Breast epithelium (tissue), 4 donors: Measurements from ENCODE around the gene OLFML2B. TPM values are rescaled to one million over a fixed set of nuclear protein-coding genes. Genes with fewer than 3 reads are reported as not detected.

Source experiments
- DNase-seq, 2 donors: peaks; one replicate each; pipeline ENCODE4 v3.0.0-alpha.2; 2019; ENCODE audit warnings: low spot score in 2 of 2
- H3K27ac ChIP-seq, 2 donors: fragments of 200-600 bp; sonication (generic) in 1 of 2; one replicate each; pipeline ENCODE4 v1.5.1; 2016 to 2019; ENCODE audit warnings: mild to moderate bottlenecking in 1 of 2
- H3K27me3 ChIP-seq, 2 donors: fragments of 200-600 bp; sonication (generic) in 1 of 2; one replicate each; pipeline versions ENCODE4 v1.5.1 to v1.6.0; 2017 to 2019; ENCODE audit warnings: control low read depth in 1 of 2, mild to moderate bottlenecking in 1 of 2
- H3K36me3 ChIP-seq: fragments of 200-600 bp; one replicate; pipeline ENCODE4 v1.5.1; 2019
- H3K4me1 ChIP-seq, 2 donors: fragments of 200-600 bp; sonication (generic); one replicate each; pipeline ENCODE4 v1.5.1; 2016 to 2019; ENCODE audit warnings: control low read depth in 1 of 2
- H3K4me3 ChIP-seq, 3 donors: fragments of 200-600 bp; sonication (generic); 1 replicate in 2 of 3; 2 replicates in 1 of 3; pipeline ENCODE4 v1.5.1; 2016 to 2019; ENCODE audit warnings: mild to moderate bottlenecking in 3 of 3, moderate library complexity in 2 of 3
- H3K9me3 ChIP-seq, 2 donors: fragments of 200-600 bp; sonication (generic) in 1 of 2; one replicate each; pipeline ENCODE4 v1.5.1; 2016 to 2019; ENCODE audit warnings: control low read depth in 1 of 2
- CTCF ChIP-seq, 3 donors: fragments of 450-650 bp; IDR thresholded peaks; one replicate each; pipeline ENCODE4 v1.5.1; 2016 to 2017; ENCODE audit warnings: antibody characterized with exemption in 3 of 3, mild to moderate bottlenecking in 3 of 3, moderate library complexity in 3 of 3
- POLR2A ChIP-seq: fragments of 450-650 bp; IDR thresholded peaks from one replicate; pipeline ENCODE4 v1.6.1; 2016; ENCODE audit warnings: antibody characterized with exemption, mild to moderate bottlenecking, moderate library complexity
- POLR2AphosphoS5 ChIP-seq, 3 donors: sonication (generic); formaldehyde crosslinking; IDR thresholded peaks; one replicate each; pipeline ENCODE4 v1.6.1; 2017; ENCODE audit warnings: antibody characterized with exemption in 3 of 3
- intact Hi-C: fragments of 100-400 bp; cut with DNase I; formaldehyde crosslinking; loops from one replicate; pipeline ENCODE4 v1.15.1; 2023; ENCODE audit warnings: low total_unique reads
- total RNA-seq, 3 donors: library from RNA; depleted of rRNA; stranded (reverse); fragments of >200 nt; gene quantifications; one replicate each; pipeline ENCODE4 v1.1.0, GENCODE V29; 2016

The OLFML2B gene
- total RNA-seq, 3 donors from 2014 or later = 5.2 to 9.6 (median 7.3) TPM

GRCh38 chr1:161949548-161949947 lies 74.1 kb downstream of the OLFML2B start:
- Histone ChIP-seq H3K27ac (no peak overlapping the region), H3K36me3 (no peaks in the 10 kb centered on the region), H3K27me3 (no peaks in the 10 kb centered on the region), H3K4me3 (no peak overlapping the region), H3K4me1 (no peaks in the 10 kb centered on the region), H3K9me3 (no peaks in the 10 kb centered on the region)
- DNase-seq = no peak
- TF ChIP-seq CTCF (IDR thresholded peaks at IDR 0.05) (no peak), POLR2A (no peak), POLR2AphosphoS5 (IDR thresholded peaks at IDR 0.05) (no peak)
- intact Hi-C loops = no loop called here

- H3K4me1 ChIP-seq = no peaks in the 10 kb centered on the region
- TF ChIP-seq POLR2AphosphoS5 (IDR thresholded peaks at IDR 0.05) (no peak), POLR2A (no peak), CTCF (IDR thresholded peaks at IDR 0.05) (no peak)
- DNase-seq = no peak
- intact Hi-C loops = no loop called here
- H3K36me3 ChIP-seq = no peaks in the 10 kb centered on the region
- H3K27ac ChIP-seq = no peak overlapping the region
- no peaks in the 10 kb centered on the region for H3K27me3 ChIP-seq
- no peak overlapping the region for H3K4me3 ChIP-seq
- no peaks in the 10 kb centered on the region for H3K9me3 ChIP-seq
Measured at GRCh38 chr1:161948435-161948834, 75.2 kb downstream of the OLFML2B start.

GRCh38 chr1:161946071-161946987 lies 77.3 kb downstream of the OLFML2B start:
- no peak overlapping the region for H3K27ac ChIP-seq

GRCh38 chr1:161945306-161946060 lies 78.2 kb downstream of the OLFML2B start:
- Histone ChIP-seq H3K27me3 (no peaks in the 10 kb centered on the region), H3K27ac (no peak overlapping the region), H3K9me3 (no peaks in the 10 kb centered on the region), H3K36me3 (no peaks in the 10 kb centered on the region), H3K4me1 (no peaks in the 10 kb centered on the region), H3K4me3 (no peak overlapping the region)
- intact Hi-C loops = no loop called here
- DNase-seq = no peak
- TF ChIP-seq POLR2AphosphoS5 (IDR thresholded peaks at IDR 0.05) = no peak

More at GRCh38 chr1:161946071-161946987, 77.3 kb downstream of the OLFML2B start:
- Histone ChIP-seq H3K4me3 (no peak overlapping the region), H3K27me3 (no peaks in the 10 kb centered on the region), H3K36me3 (no peaks in the 10 kb centered on the region), H3K9me3 (no peaks in the 10 kb centered on the region), H3K4me1 (no peaks in the 10 kb centered on the region)
- DNase-seq = no peak
- intact Hi-C loops = no loop called here
- TF ChIP-seq POLR2A (no peak), POLR2AphosphoS5 (IDR thresholded peaks at IDR 0.05) (no peak), CTCF (IDR thresholded peaks at IDR 0.05) (no peak)

- H3K27me3 ChIP-seq = no peaks in the 10 kb centered on the region
- H3K4me1 ChIP-seq = no peaks in the 10 kb centered on the region
- TF ChIP-seq POLR2A (no peak), POLR2AphosphoS5 (IDR thresholded peaks at IDR 0.05) (no peak), CTCF (IDR thresholded peaks at IDR 0.05) (no peak)
- DNase-seq = no peak
- no peaks in the 10 kb centered on the region for H3K36me3 ChIP-seq
- H3K27ac ChIP-seq = no peak overlapping the region
- no peaks in the 10 kb centered on the region for H3K9me3 ChIP-seq
- no peak overlapping the region for H3K4me3 ChIP-seq
- intact Hi-C loops = no loop called here
Measured at GRCh38 chr1:161944381-161944780, 79.3 kb downstream of the OLFML2B start.
